Activated gamma-delta T cell treated with Interleukin-2 at 50 U/mL for 16 hours (primary cell): ENCODE results near the gene ATP10D.
"Not testable (repeated sequence)": the region's sequence is repeated elsewhere in the genome, so short reads cannot be mapped to it uniquely, and the experiment has no call there.

ENCODE experiments used
- DNase-seq: peaks from one replicate; pipeline ENCODE4 v3.0.0-alpha.2; 2020

Gene ATP10D

GRCh38 chr4:47538111-47538824 is 53.2 kb downstream of the ATP10D start:
- DNase-seq, result no peak

GRCh38 chr4:47538825-47539154 is 53.7 kb downstream of the ATP10D start:
- no peak for DNase-seq

- not testable (repeated sequence) for DNase-seq
Observed at GRCh38 chr4:47542640-47543039, 57.6 kb downstream of the ATP10D start.

GRCh38 chr4:47543331-47543730 is 58.3 kb downstream of the ATP10D start:
- DNase-seq, result no peak

- DNase-seq, result not testable (repeated sequence)
Observed at GRCh38 chr4:47550357-47550756, 65.3 kb downstream of the ATP10D start.

GRCh38 chr4:47550899-47551548 is 65.9 kb downstream of the ATP10D start:
- no peak for DNase-seq

GRCh38 chr4:47551682-47552081 is 66.6 kb downstream of the ATP10D start:
- DNase-seq, result no peak

GRCh38 chr4:47553329-47554125 is 68.5 kb downstream of the ATP10D start:
- DNase-seq, result no peak

GRCh38 chr4:47555920-47556319 is 70.8 kb downstream of the ATP10D start:
- not testable (repeated sequence) for DNase-seq

- no peak for DNase-seq
Observed at GRCh38 chr4:47557255-47557654, 72.2 kb downstream of the ATP10D start.

- no peak for DNase-seq
Observed at GRCh38 chr4:47560682-47561081, 75.6 kb downstream of the ATP10D start.

- DNase-seq, result no peak
Observed at GRCh38 chr4:47561331-47561730, 76.3 kb downstream of the ATP10D start.

GRCh38 chr4:47562297-47562696 is 77.2 kb downstream of the ATP10D start:
- no peak for DNase-seq

GRCh38 chr4:47566566-47566965 is 81.5 kb downstream of the ATP10D start:
- no peak for DNase-seq

GRCh38 chr4:47566969-47567368 is 81.9 kb downstream of the ATP10D start:
- DNase-seq, result no peak

GRCh38 chr4:47567511-47567910 is 82.4 kb downstream of the ATP10D start:
- DNase-seq, result no peak

GRCh38 chr4:47570816-47571215 is 85.7 kb downstream of the ATP10D start:
- no peak for DNase-seq

- DNase-seq, result no peak
Observed at GRCh38 chr4:47572981-47573380, 87.9 kb downstream of the ATP10D start.

- DNase-seq, result no peak
Observed at GRCh38 chr4:47577779-47578553, 92.9 kb downstream of the ATP10D start.

GRCh38 chr4:47579235-47579634 is 94.2 kb downstream of the ATP10D start:
- DNase-seq, result no peak

GRCh38 chr4:47590325-47590724 is 105.2 kb downstream of the ATP10D start:
- DNase-seq, result no peak

- DNase-seq, result no peak
Observed at GRCh38 chr4:47597696-47598095, 112.6 kb downstream of the ATP10D start.

- DNase-seq, result no peak
Observed at GRCh38 chr4:47598320-47598719, 113.2 kb downstream of the ATP10D start.
